Measurements from ENCODE around the gene CACNA2D1.

Gene CACNA2D1

DNA sequence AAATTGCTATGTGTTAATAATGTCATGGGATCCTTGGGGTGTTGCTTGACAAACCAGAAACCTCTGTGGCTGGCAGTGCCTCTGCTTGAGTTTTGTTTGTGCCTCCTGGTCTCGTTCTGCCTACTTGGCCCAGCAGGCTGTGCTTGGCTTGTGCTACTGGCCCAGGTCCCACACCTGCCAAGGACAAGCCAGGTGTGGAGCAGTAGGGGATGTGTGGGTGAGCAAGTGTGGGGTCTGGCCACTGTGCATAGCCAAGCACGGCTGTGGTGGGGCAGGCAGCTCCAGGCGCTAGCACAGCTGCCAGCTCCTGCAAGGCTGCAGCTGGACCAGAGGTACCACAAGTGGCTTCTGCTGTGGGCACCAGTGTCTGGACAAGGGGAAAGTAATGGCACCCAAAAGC is 524.1 kb downstream of the CACNA2D1 start:
- in situ Hi-C loops (cut with MboI; ENCODE audit: low sequenced_read_pairs) = no loop called here

- in situ Hi-C loops (cut with MboI; ENCODE audit: low sequenced_read_pairs) = no loop called here
These were observed 535.4 kb downstream of the CACNA2D1 start for GRCh38 chr7:81908220-81908619.

GRCh38 chr7:81903115-81903514 is 540.5 kb downstream of the CACNA2D1 start:
- in situ Hi-C loops (cut with MboI; ENCODE audit: low sequenced_read_pairs) = no loop called here

GRCh38 chr7:81902536-81902935 is 541.0 kb downstream of the CACNA2D1 start:
- in situ Hi-C loops (cut with MboI; ENCODE audit: low sequenced_read_pairs) = no loop called here
